ENCODE measurements around the gene JUP. TPM values are rescaled to one million over a fixed set of nuclear protein-coding genes. Genes with fewer than 3 reads are reported as not detected.
A peak's percentile ranks its signal among the peaks of the same experiment; 100 is the strongest.

The JUP gene
- total and polyA plus RNA-seq, 10 of the 15 experiments (the other 5 are each of a cell fraction or from before 2014, with no cell fraction given): 1.5 to 36.3 (median 11.6) TPM

- Histone ChIP-seq H3K36me3 (ENCODE audit: control insufficient read depth in 2 of 2, insufficient read depth in 2 of 2, low read length in 1 of 2) (peaks cover 0 to 3% of the 10 kb centered on the region in 2 experiments; a peak in 1 of 4 replicates), H2AFZ (ENCODE audit: control insufficient read depth, low read depth, low read length) (no peak overlapping the region), H3K27me3 (replicated peaks in 1 of 2; ENCODE audit: control insufficient read depth in 2 of 2, insufficient read depth in 2 of 2, low read length in 1 of 2) (no peaks in the 10 kb centered on the region), H3K9me3 (replicated peaks; ENCODE audit: control insufficient read depth, insufficient read depth, low read length) (no peaks in the 10 kb centered on the region), H3K9ac (ENCODE audit: control insufficient read depth, insufficient read depth, low read length) (no peak overlapping the region), H3K79me2 (ENCODE audit: control insufficient read depth, insufficient read depth, low read length) (no peaks in the 10 kb centered on the region), H3K27ac (ENCODE audit: control insufficient read depth, insufficient read depth) (no peak overlapping the region), H3K4me2 (ENCODE audit: control insufficient read depth, insufficient read depth) (no peak overlapping the region), H4K20me1 (ENCODE audit: control insufficient read depth, insufficient read depth) (no peaks in the 10 kb centered on the region), H3K4me3 (no peak overlapping the region), H3K4me1 (ENCODE audit: control insufficient read depth, insufficient read depth, low read length) (peaks cover 3% of the 10 kb centered on the region)
- FAIRE-seq (no peak), DNase-seq (ENCODE audit: low read depth, low spot score) (no peak), ATAC-seq (no peak)
- SMC1A ChIA-PET (ENCODE audit: uncharacterized antibody, unreplicated experiment): no interaction called here
- intact Hi-C loops (cut with micrococcal nuclease; ENCODE audit: unreplicated experiment): no loop called here
- in situ Hi-C loops (cut with MboI): no loop called here
- TF ChIP-seq MTA2 (IDR thresholded peaks at IDR 0.05; ENCODE audit: low read depth): no peak
- no peak for TF ChIP-seq MYC (IDR thresholded peaks at IDR 0.05; ENCODE audit: insufficient read depth, insufficient read length, insufficient replicate concordance, low read length, severe bottlenecking)
- POLR2A ChIA-PET: no interaction called here
- RAD21 ChIA-PET (ENCODE audit: unreplicated experiment): no interaction called here
- CTCF ChIA-PET: no interaction called here
- BruUV-seq (replicated peaks): no TSS peak
- WGBS (ENCODE audit: insufficient coverage, insufficient replicate concordance, low lambda C conversion rate, missing lambda C conversion rate): 69% methylated on average over 7 of the region's 7 CpGs
Observed at GRCh38 chr17:41824086-41824485, 37.6 kb upstream of the JUP start.

DNA sequence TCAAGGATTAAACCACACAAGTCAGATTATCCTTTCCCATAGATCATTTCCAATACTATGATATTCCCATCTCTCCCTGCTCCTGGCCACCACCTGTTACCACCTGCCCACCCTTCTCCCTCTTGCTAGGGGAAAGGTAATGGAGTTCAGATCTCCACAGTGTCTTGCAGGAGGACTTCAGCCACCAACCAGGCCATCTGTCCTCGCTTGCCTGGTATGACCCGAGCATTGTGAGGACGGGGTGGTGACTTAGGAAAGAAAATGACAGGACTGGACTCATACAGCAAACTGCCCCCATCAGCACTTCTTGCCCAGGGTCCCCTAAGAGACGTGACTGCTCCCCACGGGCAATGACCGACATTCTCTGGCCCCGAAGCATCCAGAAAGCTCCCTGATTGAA lies 37.1 kb upstream of the JUP start:
- Histone ChIP-seq H4K20me1 (ENCODE audit: control insufficient read depth, insufficient read depth) (no peaks in the 10 kb centered on the region), H3K4me3 (no peak overlapping the region), H3K4me1 (ENCODE audit: control insufficient read depth, insufficient read depth, low read length) (peaks cover 6% of the 10 kb centered on the region), H3K27me3 (replicated peaks in 1 of 2; ENCODE audit: control insufficient read depth in 2 of 2, insufficient read depth in 2 of 2, low read length in 1 of 2) (no peaks in the 10 kb centered on the region), H2AFZ (ENCODE audit: control insufficient read depth, low read depth, low read length) (no peak overlapping the region), H3K4me2 (ENCODE audit: control insufficient read depth, insufficient read depth) (no peak overlapping the region), H3K9ac (ENCODE audit: control insufficient read depth, insufficient read depth, low read length) (no peak overlapping the region), H3K27ac (ENCODE audit: control insufficient read depth, insufficient read depth) (no peak overlapping the region), H3K79me2 (ENCODE audit: control insufficient read depth, insufficient read depth, low read length) (no peaks in the 10 kb centered on the region), H3K9me3 (replicated peaks; ENCODE audit: control insufficient read depth, insufficient read depth, low read length) (no peaks in the 10 kb centered on the region), H3K36me3 (ENCODE audit: control insufficient read depth in 2 of 2, insufficient read depth in 2 of 2, low read length in 1 of 2) (peaks cover 0 to 3% of the 10 kb centered on the region in 2 experiments; a peak in 1 of 4 replicates)
- FAIRE-seq (no peak), DNase-seq (ENCODE audit: low read depth, low spot score) (no peak), ATAC-seq (no peak)
- ChIA-PET RAD21 (ENCODE audit: unreplicated experiment) (no interaction called here), POLR2A (no interaction called here), CTCF (no interaction called here), SMC1A (ENCODE audit: uncharacterized antibody, unreplicated experiment) (no interaction called here)
- intact Hi-C loops (cut with micrococcal nuclease; ENCODE audit: unreplicated experiment): no loop called here
- in situ Hi-C loops (cut with MboI): no loop called here
- BruUV-seq (replicated peaks): no TSS peak
- TF ChIP-seq POLR2A (IDR thresholded peaks at IDR 0.05; ENCODE audit: low read depth, low read length): peak; percentile 29; the same call in 1 of the 2 replicates
- TF ChIP-seq STAT3 (IDR thresholded peaks at IDR 0.05; ENCODE audit: low read depth, low read length): no peak
- WGBS (ENCODE audit: insufficient coverage, insufficient replicate concordance, low lambda C conversion rate, missing lambda C conversion rate): 86% methylated on average over 7 of the region's 7 CpGs

Measured in GM12878 (cell line).